GM12878 (cell line): ENCODE measurements around the gene RBMS3. TPM values are rescaled to one million over a fixed set of nuclear protein-coding genes. Genes with fewer than 3 reads are reported as not detected.

ENCODE experiments used
- ATAC-seq: fragments of 200-7000 bp; cut with Tn5 transposase; 3 replicates; pipeline ENCODE4 v1.9.1; 2020; ENCODE audit warnings: mild to moderate bottlenecking, moderate library complexity
- BruUV-seq: library from RNA; stranded (reverse); fragments of 400-500 nt; replicated peaks from 2 replicates; lab custom pipeline; 2021; lab: Mats Ljungman, UMichigan
- CTCF ChIA-PET: fragments of 300-600 bp; sonication (Branson Sonifier 250); formaldehyde crosslinking; extraction: SDS; loops from one replicate; lab custom pipeline; 2021; ENCODE audit warnings: inconsistent platforms; lab: Yijun Ruan, JAX
- POLR2A ChIA-PET: fragments of 350-600 bp; formaldehyde crosslinking; extraction: SDS; loops from one replicate; lab custom pipeline; 2021; ENCODE audit warnings: inconsistent platforms; lab: Charles Lee
- RAD21 ChIA-PET: fragments of 300-600 bp; sonication (Branson Sonifier 250); formaldehyde crosslinking; loops from one replicate; lab custom pipeline; 2023; ENCODE audit warnings: antibody characterized with exemption; ENCODE audit not compliant: unreplicated experiment; lab: Charles Lee
- SMC1A ChIA-PET: fragments of 300-600 bp; sonication (Branson Sonifier 250); formaldehyde crosslinking; loops from one replicate; lab custom pipeline; 2023; ENCODE audit not compliant: unreplicated experiment, uncharacterized antibody; lab: Charles Lee
- DNase-seq: peaks from one replicate; pipeline ENCODE4 v3.0.0-alpha.2; 2011; ENCODE audit warnings: low read depth, low spot score
- FAIRE-seq: peaks from 3 replicates; lab custom pipeline; 2011; peaks lifted over from hg19 to GRCh38; lab: Jason Lieb, UNC
- H2AFZ ChIP-seq: 2 replicates; pipeline ENCODE4 v1.6.0; 2011; ENCODE audit warnings: low read depth, low read length, control low read depth; ENCODE audit not compliant: control insufficient read depth
- H3K27ac ChIP-seq: 2 replicates; pipeline ENCODE4 v1.5.1; 2011; ENCODE audit warnings: control low read depth; ENCODE audit not compliant: control insufficient read depth, insufficient read depth
- H3K27me3 ChIP-seq, 2 experiments: replicated peaks in 1 of 2; 2 replicates each; pipeline versions ENCODE4 v1.6.0 to v1.6.1; 2011; ENCODE audit warnings: low read length in 1 of 2; ENCODE audit not compliant: control insufficient read depth in 2 of 2, insufficient read depth in 2 of 2
- H3K36me3 ChIP-seq, 2 experiments: 2 replicates each; pipeline ENCODE4 v1.5.1; 2011; ENCODE audit warnings: low read length in 1 of 2; ENCODE audit not compliant: control insufficient read depth in 2 of 2, insufficient read depth in 2 of 2
- H3K4me1 ChIP-seq: 2 replicates; pipeline ENCODE4 v1.6.1; 2011; ENCODE audit warnings: mild to moderate bottlenecking, low read length, moderate library complexity, mixed read lengths; ENCODE audit not compliant: control insufficient read depth, insufficient read depth
- H3K4me2 ChIP-seq: 2 replicates; pipeline ENCODE4 v1.6.0; 2011; ENCODE audit warnings: control low read depth; ENCODE audit not compliant: control insufficient read depth, insufficient read depth
- H3K4me3 ChIP-seq: fragments of 200-600 bp; sonication (generic); 2 replicates; pipeline ENCODE4 v1.5.1; 2016
- H3K79me2 ChIP-seq: 2 replicates; pipeline ENCODE4 v1.6.0; 2011; ENCODE audit warnings: low read length; ENCODE audit not compliant: control insufficient read depth, insufficient read depth
- H3K9ac ChIP-seq: 2 replicates; pipeline ENCODE4 v1.8.0; 2011; ENCODE audit warnings: low read length, control low read depth, mixed read lengths; ENCODE audit not compliant: control insufficient read depth, insufficient read depth
- H3K9me3 ChIP-seq: replicated peaks from 3 replicates; pipeline ENCODE4 v1.5.1; 2011; ENCODE audit warnings: mild to moderate bottlenecking, low read length; ENCODE audit not compliant: control insufficient read depth, insufficient read depth
- H4K20me1 ChIP-seq: 2 replicates; pipeline ENCODE4 v1.6.0; 2011; ENCODE audit not compliant: control insufficient read depth, insufficient read depth
- EP300 ChIP-seq, 2 experiments: fragments of 150-350 bp in 1 of 2; IDR thresholded peaks; 2 replicates each; pipeline ENCODE4 v1.6.1; 2011 to 2012; ENCODE audit warnings: low read depth in 2 of 2, low read length in 2 of 2, borderline replicate concordance in 1 of 2, improper control_type of control experiment in 1 of 2, inconsistent platforms in 1 of 2; ENCODE audit not compliant: control insufficient read depth in 1 of 2
- FOS ChIP-seq: IDR thresholded peaks from 3 replicates; pipeline ENCODE4 v1.6.1; 2011; ENCODE audit warnings: borderline replicate concordance; ENCODE audit not compliant: insufficient read length; ENCODE audit errors: extremely low read depth
- NFYB ChIP-seq: IDR thresholded peaks from 2 replicates; pipeline ENCODE4 v1.6.1; 2011; ENCODE audit warnings: low read depth, mild to moderate bottlenecking, low read length, improper control_type of control experiment, moderate library complexity; ENCODE audit not compliant: insufficient read depth
- SMC3 ChIP-seq: IDR thresholded peaks from 2 replicates; pipeline ENCODE4 v1.6.1; 2011; ENCODE audit warnings: low read length, improper control_type of control experiment, borderline replicate concordance
- SUPT20H ChIP-seq: IDR thresholded peaks from 2 replicates; pipeline ENCODE4 v1.6.1; 2011; ENCODE audit warnings: low read depth, mild to moderate bottlenecking, low read length, moderate library complexity, borderline replicate concordance; ENCODE audit not compliant: control insufficient read depth
- TCF12 ChIP-seq: IDR thresholded peaks from 2 replicates; pipeline ENCODE4 v1.6.1; 2011; ENCODE audit warnings: low read depth, mild to moderate bottlenecking, low read length
- WGBS: methylation state at CpG from one replicate; pipeline ENCODE4 v1.1.6; 2016; ENCODE audit warnings: low lambda C conversion rate; ENCODE audit not compliant: insufficient replicate concordance, insufficient coverage; ENCODE audit errors: missing lambda C conversion rate; 5-methylcytosine and 5-hydroxymethylcytosine counted together
- in situ Hi-C: fragments of 300-500 bp; cut with MboI; formaldehyde crosslinking; loops from 9 replicates; pipeline ENCODE4 v1.14.3; 2018; ENCODE audit warnings: mixed read lengths
- intact Hi-C: fragments of 100-400 bp; cut with micrococcal nuclease; formaldehyde crosslinking; loops from one replicate; pipeline ENCODE4 v1.14.2; 2022; ENCODE audit not compliant: unreplicated experiment
- polyA plus RNA-seq, 11 experiments: library from polyadenylated mRNA; depleted of rRNA in 4 of 11; unstranded in 6 of 11; stranded (reverse) in 5 of 11; fragments of >200 nt; fragmentation: Nextera tagmentation in 4 of 11; fragmentation: Illumina TruSeq in 1 of 11; extraction: Ambion mirVana in 4 of 11; extraction: Trizol in 1 of 11; gene quantifications; 1 replicate in 1 of 11; 2 replicates in 10 of 11; pipeline versions ENCODE4 v1.2.1 to v1.2.3, GENCODE V29; 2011 to 2016; ENCODE audit warnings: inconsistent platforms in 2 of 11, missing spikeins in 2 of 11, low read depth in 1 of 11
- total RNA-seq, 4 experiments: library from RNA; depleted of rRNA in 3 of 4; stranded (reverse); fragments of >200 nt in 3 of 4; fragmentation: Illumina TruSeq in 1 of 4; extraction: Trizol in 1 of 4; gene quantifications; 2 replicates each; pipeline versions ENCODE4 v1.2.1 to v1.2.3, GENCODE V29; 2013 to 2021
- TF ChIP-seq, protein P1 (sequence below): IDR thresholded peaks from 2 replicates; pipeline ENCODE4 v1.6.1; 2012; ENCODE audit warnings: improper control_type of control experiment, low read depth, low read length; ENCODE audit not compliant: insufficient replicate concordance

Gene RBMS3
- total and polyA plus RNA-seq, 10 of the 15 experiments (the other 5 are each of a cell fraction or from before 2014, with no cell fraction given) = 0.79 to 4.7 (median 3.1) TPM

GRCh38 chr3:29381595-29381994 lies 100.7 kb downstream of the RBMS3 start:
- intact Hi-C loops = no loop called here
- Histone ChIP-seq H3K4me2 (no peak overlapping the region), H3K36me3 (no peaks in the 10 kb centered on the region), H3K79me2 (no peaks in the 10 kb centered on the region), H3K4me3 (no peak overlapping the region), H4K20me1 (no peaks in the 10 kb centered on the region)
- FAIRE-seq (no peak), DNase-seq (no peak)
- in situ Hi-C loops = no loop called here
- no TSS peak for BruUV-seq
- CTCF ChIA-PET = no interaction called here
- TF ChIP-seq TCF12 (no peak), EP300 (IDR thresholded peaks at IDR 0.05; ENCODE audit: borderline replicate concordance in 1 of 2, control insufficient read depth in 1 of 2, low read depth in 2 of 2, low read length in 2 of 2) (no peak), FOS (no peak), SUPT20H (no peak), NFYB (no peak), SMC3 (no peak)
- TF ChIP-seq, protein P1, sequence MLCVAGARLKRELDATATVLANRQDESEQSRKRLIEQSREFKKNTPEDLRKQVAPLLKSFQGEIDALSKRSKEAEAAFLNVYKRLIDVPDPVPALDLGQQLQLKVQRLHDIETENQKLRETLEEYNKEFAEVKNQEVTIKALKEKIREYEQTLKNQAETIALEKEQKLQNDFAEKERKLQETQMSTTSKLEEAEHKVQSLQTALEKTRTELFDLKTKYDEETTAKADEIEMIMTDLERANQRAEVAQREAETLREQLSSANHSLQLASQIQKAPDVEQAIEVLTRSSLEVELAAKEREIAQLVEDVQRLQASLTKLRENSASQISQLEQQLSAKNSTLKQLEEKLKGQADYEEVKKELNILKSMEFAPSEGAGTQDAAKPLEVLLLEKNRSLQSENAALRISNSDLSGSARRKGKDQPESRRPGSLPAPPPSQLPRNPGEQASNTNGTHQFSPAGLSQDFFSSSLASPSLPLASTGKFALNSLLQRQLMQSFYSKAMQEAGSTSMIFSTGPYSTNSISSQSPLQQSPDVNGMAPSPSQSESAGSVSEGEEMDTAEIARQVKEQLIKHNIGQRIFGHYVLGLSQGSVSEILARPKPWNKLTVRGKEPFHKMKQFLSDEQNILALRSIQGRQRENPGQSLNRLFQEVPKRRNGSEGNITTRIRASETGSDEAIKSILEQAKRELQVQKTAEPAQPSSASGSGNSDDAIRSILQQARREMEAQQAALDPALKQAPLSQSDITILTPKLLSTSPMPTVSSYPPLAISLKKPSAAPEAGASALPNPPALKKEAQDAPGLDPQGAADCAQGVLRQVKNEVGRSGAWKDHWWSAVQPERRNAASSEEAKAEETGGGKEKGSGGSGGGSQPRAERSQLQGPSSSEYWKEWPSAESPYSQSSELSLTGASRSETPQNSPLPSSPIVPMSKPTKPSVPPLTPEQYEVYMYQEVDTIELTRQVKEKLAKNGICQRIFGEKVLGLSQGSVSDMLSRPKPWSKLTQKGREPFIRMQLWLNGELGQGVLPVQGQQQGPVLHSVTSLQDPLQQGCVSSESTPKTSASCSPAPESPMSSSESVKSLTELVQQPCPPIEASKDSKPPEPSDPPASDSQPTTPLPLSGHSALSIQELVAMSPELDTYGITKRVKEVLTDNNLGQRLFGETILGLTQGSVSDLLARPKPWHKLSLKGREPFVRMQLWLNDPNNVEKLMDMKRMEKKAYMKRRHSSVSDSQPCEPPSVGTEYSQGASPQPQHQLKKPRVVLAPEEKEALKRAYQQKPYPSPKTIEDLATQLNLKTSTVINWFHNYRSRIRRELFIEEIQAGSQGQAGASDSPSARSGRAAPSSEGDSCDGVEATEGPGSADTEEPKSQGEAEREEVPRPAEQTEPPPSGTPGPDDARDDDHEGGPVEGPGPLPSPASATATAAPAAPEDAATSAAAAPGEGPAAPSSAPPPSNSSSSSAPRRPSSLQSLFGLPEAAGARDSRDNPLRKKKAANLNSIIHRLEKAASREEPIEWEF = no peak
- TF ChIP-seq, all 136 proteins: peak for 0
- SMC1A ChIA-PET = interaction anchor here (0.6 to 1.9 kb wide), 3 partner anchors 9 to 101 kb away, joined by 3 to 6 read pairs (median 5); partner anchors contain the start of gene RBMS3
- POLR2A ChIA-PET = no interaction called here
- H3K27me3 ChIP-seq = no peaks in the 10 kb centered on the region
- no peak overlapping the region for H3K9ac ChIP-seq
- no peak overlapping the region for H2AFZ ChIP-seq
- H3K4me1 ChIP-seq = no peaks in the 10 kb centered on the region
- peaks cover 2% of the 10 kb centered on the region for H3K9me3 ChIP-seq
- WGBS = 24% methylated on average over 1 of the region's 1 CpG
- no peak overlapping the region for H3K27ac ChIP-seq
- RAD21 ChIA-PET = interaction anchor here (0.6 kb wide), 1 partner anchor 25 kb away, joined by 3 read pairs; no protein-coding TSS in a partner anchor
- ATAC-seq = no peak
